Measurements from ENCODE around the gene PRKAR1B.

Gene PRKAR1B

GRCh38 chr7:573933-574381 lies 153.1 kb downstream of the PRKAR1B start:
- Histone ChIP-seq H3K79me1 (replicated peaks; ENCODE audit: low read length, poor library complexity, severe bottlenecking) (no peaks in the 10 kb centered on the region), H3K23ac (ENCODE audit: low read length in 2 of 2) (no peak overlapping the region), H2AK5ac (ENCODE audit: low read length, severe bottlenecking) (no peak overlapping the region), H3K4me3 (ENCODE audit: insufficient read depth in 1 of 2, low read depth in 1 of 2, low read length in 2 of 2) (no peak overlapping the region), H3K18ac (ENCODE audit: low read depth in 1 of 2, low read length in 2 of 2) (no peak overlapping the region), H3K4ac (ENCODE audit: low read depth in 1 of 2, low read length in 2 of 2) (no peak overlapping the region), H2BK120ac (ENCODE audit: low read depth, low read length) (no peak overlapping the region), H3K9ac (ENCODE audit: low read length) (no peak overlapping the region), H2AFZ (ENCODE audit: low read depth, low read length) (no peak overlapping the region), H3K14ac (ENCODE audit: low read length in 2 of 2) (no peak overlapping the region), H4K8ac (ENCODE audit: low read length) (no peak overlapping the region), H2BK15ac (ENCODE audit: low read depth, poor library complexity, severe bottlenecking) (no peak overlapping the region), H3K9me3 (ENCODE audit: control insufficient read depth, low read length) (no peaks in the 10 kb centered on the region), H4K91ac (ENCODE audit: low read length) (no peak overlapping the region), H3K36me3 (ENCODE audit: control insufficient read depth in 1 of 2, insufficient read depth in 2 of 2, low read depth in 1 of 2, low read length in 2 of 2) (peaks cover 0 to 31% of the 10 kb centered on the region in 2 experiments), H3K27me3 (ENCODE audit: control insufficient read depth in 1 of 2, insufficient read depth in 1 of 2, low read length in 2 of 2) (peaks cover 0 to 17% of the 10 kb centered on the region in 2 experiments), H3K4me2 (ENCODE audit: low read length, poor library complexity, severe bottlenecking) (no peak overlapping the region), H2BK5ac (ENCODE audit: low read depth, low read length, poor library complexity, severe bottlenecking) (no peak overlapping the region), H2BK12ac (ENCODE audit: low read length in 2 of 2) (no peak overlapping the region), H3K4me1 (ENCODE audit: control insufficient read depth, insufficient read depth, low read depth, low read length) (peaks cover 2% of the 10 kb centered on the region), H3K27ac (ENCODE audit: low read length, poor library complexity, severe bottlenecking) (no peak overlapping the region)
- DNase-seq = no peak
- 92% methylated on average over 23 of the region's 23 CpGs for WGBS

- H4K8ac ChIP-seq (ENCODE audit: low read length) = no peak overlapping the region
- H3K9me3 ChIP-seq (ENCODE audit: control insufficient read depth, low read length) = no peaks in the 10 kb centered on the region
- H2BK12ac ChIP-seq (ENCODE audit: low read length in 2 of 2) = no peak overlapping the region
- H3K27ac ChIP-seq (ENCODE audit: low read length, poor library complexity, severe bottlenecking) = no peak overlapping the region
- no peak overlapping the region for H2AFZ ChIP-seq (ENCODE audit: low read depth, low read length)
- no peak overlapping the region for H4K91ac ChIP-seq (ENCODE audit: low read length)
- peaks cover 0 to 22% of the 10 kb centered on the region in 2 experiments for H3K27me3 ChIP-seq (ENCODE audit: control insufficient read depth in 1 of 2, insufficient read depth in 1 of 2, low read length in 2 of 2)
- H2BK5ac ChIP-seq (ENCODE audit: low read depth, low read length, poor library complexity, severe bottlenecking) = no peak overlapping the region
- no peak overlapping the region for H3K18ac ChIP-seq (ENCODE audit: low read depth in 1 of 2, low read length in 2 of 2)
- no peak overlapping the region for H3K4ac ChIP-seq (ENCODE audit: low read depth in 1 of 2, low read length in 2 of 2)
- H2BK15ac ChIP-seq (ENCODE audit: low read depth, poor library complexity, severe bottlenecking) = no peak overlapping the region
- no peak overlapping the region for H3K4me2 ChIP-seq (ENCODE audit: low read length, poor library complexity, severe bottlenecking)
- peaks cover 2% of the 10 kb centered on the region for H3K4me1 ChIP-seq (ENCODE audit: control insufficient read depth, insufficient read depth, low read depth, low read length)
- peaks cover 0 to 28% of the 10 kb centered on the region in 2 experiments for H3K36me3 ChIP-seq (ENCODE audit: control insufficient read depth in 1 of 2, insufficient read depth in 2 of 2, low read depth in 1 of 2, low read length in 2 of 2)
- WGBS = 93% methylated on average over 36 of the region's 36 CpGs
- H3K4me3 ChIP-seq (ENCODE audit: insufficient read depth in 1 of 2, low read depth in 1 of 2, low read length in 2 of 2) = no peak overlapping the region
- H3K14ac ChIP-seq (ENCODE audit: low read length in 2 of 2) = no peak overlapping the region
- H3K79me1 ChIP-seq (replicated peaks; ENCODE audit: low read length, poor library complexity, severe bottlenecking) = no peaks in the 10 kb centered on the region
- H2BK120ac ChIP-seq (ENCODE audit: low read depth, low read length) = no peak overlapping the region
- H3K23ac ChIP-seq (ENCODE audit: low read length in 2 of 2) = no peak overlapping the region
- no peak for DNase-seq
- no peak overlapping the region for H2AK5ac ChIP-seq (ENCODE audit: low read length, severe bottlenecking)
- H3K9ac ChIP-seq (ENCODE audit: low read length) = no peak overlapping the region
Measured at GRCh38 chr7:573269-573932, 153.7 kb downstream of the PRKAR1B start.

GRCh38 chr7:572416-573268 lies 154.4 kb downstream of the PRKAR1B start:
- Histone ChIP-seq H2BK15ac (ENCODE audit: low read depth, poor library complexity, severe bottlenecking) (no peak overlapping the region), H3K9ac (ENCODE audit: low read length) (no peak overlapping the region), H3K9me3 (ENCODE audit: control insufficient read depth, low read length) (no peaks in the 10 kb centered on the region), H2BK5ac (ENCODE audit: low read depth, low read length, poor library complexity, severe bottlenecking) (no peak overlapping the region), H3K4ac (ENCODE audit: low read depth in 1 of 2, low read length in 2 of 2) (no peak overlapping the region), H2BK120ac (ENCODE audit: low read depth, low read length) (no peak overlapping the region), H3K23ac (ENCODE audit: low read length in 2 of 2) (no peak overlapping the region), H4K91ac (ENCODE audit: low read length) (no peak overlapping the region), H3K79me1 (replicated peaks; ENCODE audit: low read length, poor library complexity, severe bottlenecking) (no peaks in the 10 kb centered on the region), H3K4me2 (ENCODE audit: low read length, poor library complexity, severe bottlenecking) (no peak overlapping the region), H4K8ac (ENCODE audit: low read length) (no peak overlapping the region), H3K27me3 (ENCODE audit: control insufficient read depth in 1 of 2, insufficient read depth in 1 of 2, low read length in 2 of 2) (peaks cover 0 to 29% of the 10 kb centered on the region in 2 experiments), H3K18ac (ENCODE audit: low read depth in 1 of 2, low read length in 2 of 2) (no peak overlapping the region), H2BK12ac (ENCODE audit: low read length in 2 of 2) (no peak overlapping the region), H2AFZ (ENCODE audit: low read depth, low read length) (no peak overlapping the region), H2AK5ac (ENCODE audit: low read length, severe bottlenecking) (no peak overlapping the region), H3K36me3 (ENCODE audit: control insufficient read depth in 1 of 2, insufficient read depth in 2 of 2, low read depth in 1 of 2, low read length in 2 of 2) (peaks cover 0 to 20% of the 10 kb centered on the region in 2 experiments), H3K4me1 (ENCODE audit: control insufficient read depth, insufficient read depth, low read depth, low read length) (peaks cover 2% of the 10 kb centered on the region), H3K27ac (ENCODE audit: low read length, poor library complexity, severe bottlenecking) (no peak overlapping the region), H3K14ac (ENCODE audit: low read length in 2 of 2) (no peak overlapping the region), H3K4me3 (ENCODE audit: insufficient read depth in 1 of 2, low read depth in 1 of 2, low read length in 2 of 2) (no peak overlapping the region)
- DNase-seq = no peak
- WGBS = 82% methylated on average over 45 of the region's 45 CpGs

- no peak for DNase-seq
- Histone ChIP-seq H2AFZ (ENCODE audit: low read depth, low read length) (no peak overlapping the region), H4K91ac (ENCODE audit: low read length) (no peak overlapping the region), H2BK120ac (ENCODE audit: low read depth, low read length) (no peak overlapping the region), H3K4ac (ENCODE audit: low read depth in 1 of 2, low read length in 2 of 2) (no peak overlapping the region), H2AK5ac (ENCODE audit: low read length, severe bottlenecking) (no peak overlapping the region), H3K79me1 (replicated peaks; ENCODE audit: low read length, poor library complexity, severe bottlenecking) (no peaks in the 10 kb centered on the region), H3K18ac (ENCODE audit: low read depth in 1 of 2, low read length in 2 of 2) (no peak overlapping the region), H3K14ac (ENCODE audit: low read length in 2 of 2) (no peak overlapping the region), H2BK5ac (ENCODE audit: low read depth, low read length, poor library complexity, severe bottlenecking) (no peak overlapping the region), H3K27ac (ENCODE audit: low read length, poor library complexity, severe bottlenecking) (no peak overlapping the region), H2BK15ac (ENCODE audit: low read depth, poor library complexity, severe bottlenecking) (no peak overlapping the region), H3K4me3 (ENCODE audit: insufficient read depth in 1 of 2, low read depth in 1 of 2, low read length in 2 of 2) (no peak overlapping the region), H4K8ac (ENCODE audit: low read length) (no peak overlapping the region), H3K36me3 (ENCODE audit: control insufficient read depth in 1 of 2, insufficient read depth in 2 of 2, low read depth in 1 of 2, low read length in 2 of 2) (peaks cover 0 to 13% of the 10 kb centered on the region in 2 experiments), H2BK12ac (ENCODE audit: low read length in 2 of 2) (no peak overlapping the region), H3K27me3 (ENCODE audit: control insufficient read depth in 1 of 2, insufficient read depth in 1 of 2, low read length in 2 of 2) (peaks cover 0 to 30% of the 10 kb centered on the region in 2 experiments), H3K4me1 (ENCODE audit: control insufficient read depth, insufficient read depth, low read depth, low read length) (no peaks in the 10 kb centered on the region), H3K9ac (ENCODE audit: low read length) (no peak overlapping the region), H3K4me2 (ENCODE audit: low read length, poor library complexity, severe bottlenecking) (no peak overlapping the region), H3K23ac (ENCODE audit: low read length in 2 of 2) (no peak overlapping the region), H3K9me3 (ENCODE audit: control insufficient read depth, low read length) (no peaks in the 10 kb centered on the region)
- WGBS = 96% methylated on average over 38 of the region's 38 CpGs
Measured at GRCh38 chr7:571718-572415, 155.2 kb downstream of the PRKAR1B start.
